Rectal smooth muscle tissue (tissue), 1 donor: Measurements from ENCODE around the gene CHRM1.

Source experiments
- H3K27ac ChIP-seq: one replicate; pipeline ENCODE4 v1.7.0; 2013; ENCODE audit warnings: low read depth, low read length, inconsistent platforms
- H3K27me3 ChIP-seq: one replicate; pipeline ENCODE4 v1.7.0; 2013; ENCODE audit warnings: low read length; ENCODE audit not compliant: control insufficient read depth, insufficient read depth
- H3K36me3 ChIP-seq: one replicate; pipeline ENCODE4 v1.7.0; 2013; ENCODE audit warnings: low read length; ENCODE audit not compliant: control insufficient read depth, insufficient read depth
- H3K4me1 ChIP-seq: one replicate; pipeline ENCODE4 v1.7.0; 2013; ENCODE audit warnings: low read length; ENCODE audit not compliant: control insufficient read depth, insufficient read depth
- H3K4me3 ChIP-seq: one replicate; pipeline ENCODE4 v1.7.0; 2013; ENCODE audit warnings: low read length
- H3K9ac ChIP-seq: one replicate; pipeline ENCODE4 v1.7.0; 2013; ENCODE audit warnings: low read length

The CHRM1 gene

GRCh38 chr11:62934496-62934785 is 13.3 kb upstream of the CHRM1 start:
- H3K4me3 ChIP-seq: no peak overlapping the region
- no peaks in the 10 kb centered on the region for H3K4me1 ChIP-seq
- no peaks in the 10 kb centered on the region for H3K36me3 ChIP-seq
- no peak overlapping the region for H3K27ac ChIP-seq
- no peak overlapping the region for H3K9ac ChIP-seq
- no peaks in the 10 kb centered on the region for H3K27me3 ChIP-seq

GRCh38 chr11:62933750-62934495 is 12.8 kb upstream of the CHRM1 start:
- Histone ChIP-seq H3K4me1 (no peaks in the 10 kb centered on the region), H3K27ac (no peak overlapping the region), H3K4me3 (no peak overlapping the region), H3K36me3 (no peaks in the 10 kb centered on the region), H3K27me3 (no peaks in the 10 kb centered on the region), H3K9ac (no peak overlapping the region)

- H3K36me3 ChIP-seq: no peaks in the 10 kb centered on the region
- H3K4me1 ChIP-seq: no peaks in the 10 kb centered on the region
- H3K27me3 ChIP-seq: no peaks in the 10 kb centered on the region
- no peak overlapping the region for H3K27ac ChIP-seq
- H3K4me3 ChIP-seq: no peak overlapping the region
- no peak overlapping the region for H3K9ac ChIP-seq
Measured at GRCh38 chr11:62933285-62933684, 12.1 kb upstream of the CHRM1 start.

GRCh38 chr11:62931499-62932278 is 10.5 kb upstream of the CHRM1 start:
- Histone ChIP-seq H3K9ac (no peak overlapping the region), H3K4me3 (no peak overlapping the region), H3K4me1 (no peaks in the 10 kb centered on the region), H3K27ac (no peak overlapping the region), H3K27me3 (peaks cover 2% of the 10 kb centered on the region), H3K36me3 (no peaks in the 10 kb centered on the region)

GRCh38 chr11:62930666-62931065 is 9.5 kb upstream of the CHRM1 start:
- H3K4me3 ChIP-seq: no peak overlapping the region
- H3K27ac ChIP-seq: no peak overlapping the region
- H3K27me3 ChIP-seq: peaks cover 11% of the 10 kb centered on the region
- H3K36me3 ChIP-seq: no peaks in the 10 kb centered on the region
- peaks cover 3% of the 10 kb centered on the region for H3K4me1 ChIP-seq
- no peak overlapping the region for H3K9ac ChIP-seq

GRCh38 chr11:62930157-62930556 is 9.0 kb upstream of the CHRM1 start:
- no peaks in the 10 kb centered on the region for H3K36me3 ChIP-seq
- no peak overlapping the region for H3K4me3 ChIP-seq
- H3K9ac ChIP-seq: no peak overlapping the region
- H3K27ac ChIP-seq: no peak overlapping the region
- peaks cover 3% of the 10 kb centered on the region for H3K4me1 ChIP-seq
- peaks cover 15% of the 10 kb centered on the region for H3K27me3 ChIP-seq

GRCh38 chr11:62928011-62928410 is 6.8 kb upstream of the CHRM1 start:
- Histone ChIP-seq H3K27ac (no peak overlapping the region), H3K9ac (no peak overlapping the region), H3K36me3 (no peaks in the 10 kb centered on the region), H3K4me3 (no peak overlapping the region), H3K4me1 (peaks cover 7% of the 10 kb centered on the region), H3K27me3 (peaks cover 27% of the 10 kb centered on the region)

- Histone ChIP-seq H3K27ac (no peak overlapping the region), H3K4me1 (peaks cover 7% of the 10 kb centered on the region), H3K9ac (no peak overlapping the region), H3K27me3 (peaks cover 38% of the 10 kb centered on the region), H3K4me3 (peak overlapping the region; percentile 61), H3K36me3 (no peaks in the 10 kb centered on the region)
Measured at GRCh38 chr11:62926680-62927455, 5.7 kb upstream of the CHRM1 start.

GRCh38 chr11:62925745-62926679 is 4.8 kb upstream of the CHRM1 start:
- peaks cover 40% of the 10 kb centered on the region for H3K27me3 ChIP-seq

GRCh38 chr11:62925308-62925707 is 4.1 kb upstream of the CHRM1 start:
- H3K4me3 ChIP-seq: no peak overlapping the region
- peaks cover 7% of the 10 kb centered on the region for H3K4me1 ChIP-seq
- H3K27me3 ChIP-seq: peaks cover 40% of the 10 kb centered on the region
- H3K9ac ChIP-seq: no peak overlapping the region
- no peaks in the 10 kb centered on the region for H3K36me3 ChIP-seq
- H3K27ac ChIP-seq: no peak overlapping the region

More at GRCh38 chr11:62925745-62926679, 4.8 kb upstream of the CHRM1 start:
- H3K9ac ChIP-seq: no peak overlapping the region
- peaks cover 7% of the 10 kb centered on the region for H3K4me1 ChIP-seq
- no peaks in the 10 kb centered on the region for H3K36me3 ChIP-seq
- H3K27ac ChIP-seq: no peak overlapping the region
- H3K4me3 ChIP-seq: peak overlapping the region; percentile 61

GRCh38 chr11:62923601-62924411 is 2.6 kb upstream of the CHRM1 start:
- peak overlapping the region; percentile 47 for H3K4me3 ChIP-seq
- peaks cover 7% of the 10 kb centered on the region for H3K4me1 ChIP-seq
- no peak overlapping the region for H3K9ac ChIP-seq
- no peaks in the 10 kb centered on the region for H3K36me3 ChIP-seq
- no peak overlapping the region for H3K27ac ChIP-seq
- peaks cover 40% of the 10 kb centered on the region for H3K27me3 ChIP-seq
